T-helper 17 cell (primary cell): Measurements from ENCODE around the gene ARSG. TPM values are rescaled to one million over a fixed set of nuclear protein-coding genes. Genes with fewer than 3 reads are reported as not detected.

ENCODE experiments used
- ATAC-seq: fragments of 150-1000 bp; cut with Tn5 transposase; 2 replicates; pipeline ENCODE4 v1.10.0; 2021; ENCODE audit warnings: mild to moderate bottlenecking, moderate library complexity
- DNase-seq, 3 donors: peaks; one replicate each; pipeline versions ENCODE4 v3.0.0 to v3.0.0-alpha.2; 2020 to 2021
- H3K9me3 ChIP-seq: one replicate; pipeline ENCODE4 v1.7.0; 2013; ENCODE audit warnings: low read length, mild to moderate bottlenecking; ENCODE audit not compliant: control insufficient read depth, poor library complexity, severe bottlenecking
- H3K27ac Mint-ChIP-seq: one replicate; pipeline ENCODE4 v1.8.0; 2022; ENCODE audit warnings: mild to moderate bottlenecking, moderate library complexity, mixed read lengths
- H3K27me3 Mint-ChIP-seq: one replicate; pipeline ENCODE4 v1.8.0; 2022; ENCODE audit warnings: mixed read lengths
- H3K36me3 Mint-ChIP-seq: one replicate; pipeline ENCODE4 v1.8.0; 2022; ENCODE audit warnings: low read depth, mixed read lengths
- H3K4me1 Mint-ChIP-seq: one replicate; pipeline ENCODE4 v1.8.0; 2022; ENCODE audit warnings: mild to moderate bottlenecking, mixed read lengths
- H3K4me3 Mint-ChIP-seq: one replicate; pipeline ENCODE4 v1.8.0; 2022; ENCODE audit warnings: mild to moderate bottlenecking, moderate library complexity, mixed read lengths
- total RNA-seq, 4 donors: library from RNA in 2 of 4; stranded (reverse) in 2 of 4; gene quantifications; one replicate each; pipeline ENCODE4 v1.2.3 and lab custom pipeline; 2022 to 2026

The ARSG gene
- total RNA-seq, 2 donors from 2014 or later = 17.2 to 22.4 TPM

GRCh38 chr17:68382582-68383085, 91.3 kb downstream of the ARSG start:
- ATAC-seq (no peak), DNase-seq (no peak)
- no peak overlapping the region for H3K4me3 Mint-ChIP-seq
- no peak overlapping the region for H3K27ac Mint-ChIP-seq
- no peaks in the 10 kb centered on the region for H3K9me3 ChIP-seq
- no peaks in the 10 kb centered on the region for H3K27me3 Mint-ChIP-seq
- peaks cover 18% of the 10 kb centered on the region for H3K4me1 Mint-ChIP-seq
- H3K36me3 Mint-ChIP-seq = no peaks in the 10 kb centered on the region

GRCh38 chr17:68383120-68383442, 91.8 kb downstream of the ARSG start:
- peak overlapping the region; percentile 63 for H3K27ac Mint-ChIP-seq
- H3K9me3 ChIP-seq = no peaks in the 10 kb centered on the region
- H3K36me3 Mint-ChIP-seq = no peaks in the 10 kb centered on the region
- ATAC-seq = no peak
- no peaks in the 10 kb centered on the region for H3K27me3 Mint-ChIP-seq
- H3K4me3 Mint-ChIP-seq = no peak overlapping the region
- DNase-seq = no peak
- peaks cover 18% of the 10 kb centered on the region for H3K4me1 Mint-ChIP-seq

GRCh38 chr17:68383443-68384321, 92.4 kb downstream of the ARSG start:
- H3K27ac Mint-ChIP-seq = peak overlapping the region; percentile 63
- no peak for DNase-seq
- peak; percentile 71 for ATAC-seq

GRCh38 chr17:68384471-68384870, 93.2 kb downstream of the ARSG start:
- Mint-ChIP-seq H3K4me3 (peak overlapping the region; percentile 72), H3K27ac (peak overlapping the region; percentile 63)

More at GRCh38 chr17:68383443-68384321, 92.4 kb downstream of the ARSG start:
- Mint-ChIP-seq H3K27me3 (no peaks in the 10 kb centered on the region), H3K36me3 (no peaks in the 10 kb centered on the region), H3K4me3 (peak overlapping the region; percentile 72), H3K4me1 (peaks cover 18% of the 10 kb centered on the region)
- H3K9me3 ChIP-seq = no peaks in the 10 kb centered on the region

GRCh38 chr17:68384941-68385340, 93.6 kb downstream of the ARSG start:
- H3K4me1 Mint-ChIP-seq = peaks cover 21% of the 10 kb centered on the region
- DNase-seq (no peak), ATAC-seq (no peak)
- no peak overlapping the region for H3K4me3 Mint-ChIP-seq
- no peaks in the 10 kb centered on the region for H3K9me3 ChIP-seq
- no peaks in the 10 kb centered on the region for H3K36me3 Mint-ChIP-seq
- H3K27me3 Mint-ChIP-seq = no peaks in the 10 kb centered on the region
- H3K27ac Mint-ChIP-seq = peak overlapping the region; percentile 63

More at GRCh38 chr17:68384471-68384870, 93.2 kb downstream of the ARSG start:
- H3K4me1 Mint-ChIP-seq = peaks cover 18% of the 10 kb centered on the region
- no peaks in the 10 kb centered on the region for H3K9me3 ChIP-seq
- H3K27me3 Mint-ChIP-seq = no peaks in the 10 kb centered on the region
- DNase-seq (no peak), ATAC-seq (no peak)
- H3K36me3 Mint-ChIP-seq = no peaks in the 10 kb centered on the region

- Mint-ChIP-seq H3K36me3 (no peaks in the 10 kb centered on the region), H3K4me1 (peaks cover 21% of the 10 kb centered on the region), H3K4me3 (no peak overlapping the region), H3K27me3 (no peaks in the 10 kb centered on the region), H3K27ac (no peak overlapping the region)
- H3K9me3 ChIP-seq = no peaks in the 10 kb centered on the region
- ATAC-seq = no peak
- DNase-seq = no peak
These were observed 94.4 kb downstream of the ARSG start for GRCh38 chr17:68385490-68386215.

- DNase-seq (no peak), ATAC-seq (no peak)
- Mint-ChIP-seq H3K4me1 (peaks cover 21% of the 10 kb centered on the region), H3K36me3 (no peaks in the 10 kb centered on the region), H3K27me3 (no peaks in the 10 kb centered on the region), H3K4me3 (no peak overlapping the region), H3K27ac (peak overlapping the region; percentile 62)
- no peaks in the 10 kb centered on the region for H3K9me3 ChIP-seq
These were observed 96.3 kb downstream of the ARSG start for GRCh38 chr17:68387435-68388218.

- peaks cover 13% of the 10 kb centered on the region for H3K4me1 Mint-ChIP-seq
- H3K27ac Mint-ChIP-seq = peak overlapping the region; percentile 14
- no peaks in the 10 kb centered on the region for H3K9me3 ChIP-seq
- ATAC-seq (no peak), DNase-seq (no peak)
- H3K27me3 Mint-ChIP-seq = no peaks in the 10 kb centered on the region
- no peak overlapping the region for H3K4me3 Mint-ChIP-seq
- H3K36me3 Mint-ChIP-seq = no peaks in the 10 kb centered on the region
These were observed 97.7 kb downstream of the ARSG start for GRCh38 chr17:68389041-68389440.

GRCh38 chr17:68390888-68391545, 99.7 kb downstream of the ARSG start:
- Mint-ChIP-seq H3K27ac (no peak overlapping the region), H3K4me3 (no peak overlapping the region), H3K4me1 (peaks cover 7% of the 10 kb centered on the region), H3K27me3 (no peaks in the 10 kb centered on the region), H3K36me3 (no peaks in the 10 kb centered on the region)
- ATAC-seq (no peak), DNase-seq (no peak)
- no peaks in the 10 kb centered on the region for H3K9me3 ChIP-seq

GRCh38 chr17:68391561-68392268, 100.4 kb downstream of the ARSG start:
- H3K4me1 Mint-ChIP-seq = peaks cover 9% of the 10 kb centered on the region

GRCh38 chr17:68394608-68395331, 103.5 kb downstream of the ARSG start:
- Mint-ChIP-seq H3K36me3 (no peaks in the 10 kb centered on the region), H3K27me3 (no peaks in the 10 kb centered on the region), H3K4me3 (no peak overlapping the region), H3K27ac (no peak overlapping the region), H3K4me1 (peaks cover 22% of the 10 kb centered on the region)
- DNase-seq = no peak
- no peak for ATAC-seq
- no peaks in the 10 kb centered on the region for H3K9me3 ChIP-seq

More at GRCh38 chr17:68391561-68392268, 100.4 kb downstream of the ARSG start:
- ATAC-seq (no peak), DNase-seq (no peak)
- H3K36me3 Mint-ChIP-seq = no peaks in the 10 kb centered on the region
- H3K27me3 Mint-ChIP-seq = no peaks in the 10 kb centered on the region
- H3K27ac Mint-ChIP-seq = no peak overlapping the region
- H3K9me3 ChIP-seq = no peaks in the 10 kb centered on the region
- no peak overlapping the region for H3K4me3 Mint-ChIP-seq
